ENCODE results near the gene AGAP4.
"Not testable (repeated sequence)": the region's sequence is repeated elsewhere in the genome, so short reads cannot be mapped to it uniquely, and the experiment has no call there.

DNA sequence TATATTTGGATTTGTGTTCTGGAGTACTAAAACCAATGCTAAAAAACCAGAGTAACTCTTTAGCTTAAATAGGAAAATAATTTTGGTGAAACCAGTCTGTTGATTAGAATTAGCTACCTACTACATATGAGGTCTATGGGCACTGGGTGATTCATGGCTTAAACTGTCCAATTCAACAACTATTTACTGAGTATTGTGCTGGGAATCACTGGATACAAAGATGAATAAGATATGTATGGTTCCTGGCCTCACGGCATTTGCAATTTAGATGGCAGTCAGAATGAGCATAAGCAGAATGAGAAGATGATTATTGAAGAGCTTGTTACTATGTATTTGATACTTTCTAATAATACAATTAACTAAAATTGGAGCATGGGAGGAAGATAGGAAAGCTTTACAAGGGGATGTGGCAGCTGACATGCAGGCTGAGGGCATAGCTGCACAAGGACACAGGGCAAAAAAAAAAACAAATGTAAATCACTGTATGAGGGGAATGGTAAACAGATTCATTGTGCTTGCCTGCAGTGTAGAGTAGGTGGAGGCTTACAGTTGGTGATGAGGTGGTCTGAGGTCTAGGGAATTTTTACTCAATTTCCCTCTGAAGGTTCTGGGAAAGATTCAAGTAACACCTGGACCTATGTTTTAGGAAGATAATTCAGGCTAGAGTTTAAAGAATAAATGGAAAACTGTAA is 42.4 kb upstream of the AGAP4 start:
- TF ChIP-seq POLR2A, CTCF (IDR thresholded peaks at IDR 0.05): not testable (repeated sequence)
